OCI-LY1 (cell line): ENCODE results near the gene SLMAP.

Experiments used
- EZH2 ChIP-seq: fragments of 200-600 bp; sonication (generic), shearing (Covaris generic); IDR thresholded peaks from 2 replicates; pipeline ENCODE4 v1.8.0; 2017; ENCODE audit warnings: borderline replicate concordance, mixed run types, mild to moderate bottlenecking, antibody characterized with exemption, low read length, moderate library complexity, mixed read lengths
- TF ChIP-seq, protein P1 (sequence below): fragments of 200-600 bp; sonication (generic), shearing (Covaris generic); IDR thresholded peaks from 2 replicates; pipeline ENCODE4 v1.5.1; 2017; ENCODE audit warnings: mild to moderate bottlenecking, antibody characterized with exemption, low read length, moderate library complexity, mixed read lengths

DNA sequence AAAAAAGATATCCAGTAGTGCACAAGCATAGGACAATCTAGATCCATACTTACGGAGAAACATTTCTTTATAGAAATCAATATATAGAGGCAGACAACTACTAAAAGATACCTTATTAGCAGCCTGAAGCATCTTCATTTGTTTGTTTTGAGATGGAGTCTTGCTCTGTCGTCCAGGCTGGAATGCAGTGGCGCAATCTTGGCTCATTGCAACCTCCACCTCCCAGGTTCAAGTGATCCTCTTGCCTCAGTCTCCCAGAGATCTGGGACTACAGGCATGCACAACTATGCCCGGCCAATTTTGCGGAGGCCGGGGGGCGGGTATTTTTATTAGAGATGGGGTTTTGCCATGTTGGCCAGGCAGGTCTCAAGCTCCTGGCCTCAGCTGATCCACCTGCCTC, 18.3 kb upstream of the SLMAP start:
- TF ChIP-seq EZH2, result no peak
- TF ChIP-seq, protein P1, sequence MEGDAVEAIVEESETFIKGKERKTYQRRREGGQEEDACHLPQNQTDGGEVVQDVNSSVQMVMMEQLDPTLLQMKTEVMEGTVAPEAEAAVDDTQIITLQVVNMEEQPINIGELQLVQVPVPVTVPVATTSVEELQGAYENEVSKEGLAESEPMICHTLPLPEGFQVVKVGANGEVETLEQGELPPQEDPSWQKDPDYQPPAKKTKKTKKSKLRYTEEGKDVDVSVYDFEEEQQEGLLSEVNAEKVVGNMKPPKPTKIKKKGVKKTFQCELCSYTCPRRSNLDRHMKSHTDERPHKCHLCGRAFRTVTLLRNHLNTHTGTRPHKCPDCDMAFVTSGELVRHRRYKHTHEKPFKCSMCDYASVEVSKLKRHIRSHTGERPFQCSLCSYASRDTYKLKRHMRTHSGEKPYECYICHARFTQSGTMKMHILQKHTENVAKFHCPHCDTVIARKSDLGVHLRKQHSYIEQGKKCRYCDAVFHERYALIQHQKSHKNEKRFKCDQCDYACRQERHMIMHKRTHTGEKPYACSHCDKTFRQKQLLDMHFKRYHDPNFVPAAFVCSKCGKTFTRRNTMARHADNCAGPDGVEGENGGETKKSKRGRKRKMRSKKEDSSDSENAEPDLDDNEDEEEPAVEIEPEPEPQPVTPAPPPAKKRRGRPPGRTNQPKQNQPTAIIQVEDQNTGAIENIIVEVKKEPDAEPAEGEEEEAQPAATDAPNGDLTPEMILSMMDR, result no peak
